Mesothelial cell of epicardium (in vitro differentiated cells): ENCODE measurements around the gene SAXO1. TPM values are rescaled to one million over a fixed set of nuclear protein-coding genes. Genes with fewer than 3 reads are reported as not detected.
A peak's percentile ranks its signal among the peaks of the same experiment; 100 is the strongest.
"Not testable (repeated sequence)": the region's sequence is repeated elsewhere in the genome, so short reads cannot be mapped to it uniquely, and the experiment has no call there.

Source experiments
- DNase-seq, 2 experiments: peaks; one replicate each; pipeline ENCODE4 v3.0.0; 2021; ENCODE audit warnings: low spot score in 2 of 2; ENCODE audit not compliant: unreplicated experiment in 2 of 2
- H3K27ac Mint-ChIP-seq: 2 replicates; pipeline ENCODE4 v1.8.0; 2021; ENCODE audit warnings: mixed read lengths
- H3K27me3 Mint-ChIP-seq: 2 replicates; pipeline ENCODE4 v1.8.0; 2021; ENCODE audit warnings: low read depth, mixed read lengths
- H3K36me3 Mint-ChIP-seq: 2 replicates; pipeline ENCODE4 v1.8.0; 2021; ENCODE audit warnings: mixed read lengths
- H3K4me1 Mint-ChIP-seq: 2 replicates; pipeline ENCODE4 v1.8.0; 2021; ENCODE audit warnings: mixed read lengths
- H3K4me3 Mint-ChIP-seq: 2 replicates; pipeline ENCODE4 v1.8.0; 2021; ENCODE audit warnings: mild to moderate bottlenecking, moderate library complexity, mixed read lengths
- H3K9me3 Mint-ChIP-seq: 2 replicates; pipeline ENCODE4 v1.8.0; 2021; ENCODE audit warnings: mixed read lengths
- CTCF ChIP-seq: fragments of 200-600 bp; sonication (generic); IDR thresholded peaks from one replicate; pipeline ENCODE4 v1.5.0; 2021; ENCODE audit warnings: antibody characterized with exemption; ENCODE audit not compliant: unreplicated experiment
- total RNA-seq: library from RNA; stranded (reverse); gene quantifications from 3 replicates; pipeline ENCODE4 v1.2.1, GENCODE V29; 2021

Gene SAXO1
- total RNA-seq, 1 donor from 2014 or later, result 0.38 TPM

GRCh38 chr9:18997151-18997550 is 35.9 kb downstream of the SAXO1 start:
- H3K9me3 Mint-ChIP-seq, result peaks cover 24% of the 10 kb centered on the region
- peaks cover 7% of the 10 kb centered on the region for H3K36me3 Mint-ChIP-seq
- H3K27me3 Mint-ChIP-seq, result no peaks in the 10 kb centered on the region
- no peak overlapping the region for H3K4me3 Mint-ChIP-seq
- H3K27ac Mint-ChIP-seq, result no peak overlapping the region
- H3K4me1 Mint-ChIP-seq, result peaks cover 9% of the 10 kb centered on the region
- no peak for DNase-seq
- no peak for TF ChIP-seq CTCF

- no peak overlapping the region for H3K4me3 Mint-ChIP-seq
- peaks cover 17% of the 10 kb centered on the region for H3K9me3 Mint-ChIP-seq
- peaks cover 7% of the 10 kb centered on the region for H3K36me3 Mint-ChIP-seq
- no peak for TF ChIP-seq CTCF
- H3K27ac Mint-ChIP-seq, result no peak overlapping the region
- H3K27me3 Mint-ChIP-seq, result no peaks in the 10 kb centered on the region
- DNase-seq, result no peak
- H3K4me1 Mint-ChIP-seq, result peaks cover 9% of the 10 kb centered on the region
Measured at GRCh38 chr9:18996211-18996610, 36.8 kb downstream of the SAXO1 start.

GRCh38 chr9:18994263-18994916 is 38.6 kb downstream of the SAXO1 start:
- TF ChIP-seq CTCF, result no peak
- no peak overlapping the region for H3K4me3 Mint-ChIP-seq

GRCh38 chr9:18991197-18991596 is 41.8 kb downstream of the SAXO1 start:
- H3K4me1 Mint-ChIP-seq, result peaks cover 21% of the 10 kb centered on the region
- DNase-seq, H3K4me3 Mint-ChIP-seq, H3K27ac Mint-ChIP-seq, H3K9me3 Mint-ChIP-seq, H3K27me3 Mint-ChIP-seq, H3K36me3 Mint-ChIP-seq: not testable (repeated sequence)

More at GRCh38 chr9:18994263-18994916, 38.6 kb downstream of the SAXO1 start:
- no peak for DNase-seq
- H3K27me3 Mint-ChIP-seq, result no peaks in the 10 kb centered on the region
- H3K9me3 Mint-ChIP-seq, result peaks cover 11% of the 10 kb centered on the region
- H3K36me3 Mint-ChIP-seq, result peaks cover 7% of the 10 kb centered on the region
- H3K27ac Mint-ChIP-seq, result peak overlapping the region; percentile 45
- peaks cover 11% of the 10 kb centered on the region for H3K4me1 Mint-ChIP-seq

GRCh38 chr9:18990494-18990893 is 42.5 kb downstream of the SAXO1 start:
- no peak for TF ChIP-seq CTCF
- Mint-ChIP-seq H3K4me1 (peaks cover 28% of the 10 kb centered on the region), H3K4me3 (no peak overlapping the region), H3K27me3 (no peaks in the 10 kb centered on the region), H3K27ac (no peak overlapping the region), H3K9me3 (no peaks in the 10 kb centered on the region), H3K36me3 (no peaks in the 10 kb centered on the region)
- DNase-seq, result no peak

- no peak for TF ChIP-seq CTCF
- DNase-seq, result no peak
- Mint-ChIP-seq H3K9me3 (peaks cover 2% of the 10 kb centered on the region), H3K4me3 (no peak overlapping the region), H3K27ac (no peak overlapping the region), H3K4me1 (peaks cover 30% of the 10 kb centered on the region), H3K27me3 (no peaks in the 10 kb centered on the region), H3K36me3 (no peaks in the 10 kb centered on the region)
Measured at GRCh38 chr9:18989865-18990264, 43.1 kb downstream of the SAXO1 start.
